Measurements from ENCODE around the gene MAN2B2.
A peak's percentile ranks its signal among the peaks of the same experiment; 100 is the strongest.

MAN2B2 gene

DNA sequence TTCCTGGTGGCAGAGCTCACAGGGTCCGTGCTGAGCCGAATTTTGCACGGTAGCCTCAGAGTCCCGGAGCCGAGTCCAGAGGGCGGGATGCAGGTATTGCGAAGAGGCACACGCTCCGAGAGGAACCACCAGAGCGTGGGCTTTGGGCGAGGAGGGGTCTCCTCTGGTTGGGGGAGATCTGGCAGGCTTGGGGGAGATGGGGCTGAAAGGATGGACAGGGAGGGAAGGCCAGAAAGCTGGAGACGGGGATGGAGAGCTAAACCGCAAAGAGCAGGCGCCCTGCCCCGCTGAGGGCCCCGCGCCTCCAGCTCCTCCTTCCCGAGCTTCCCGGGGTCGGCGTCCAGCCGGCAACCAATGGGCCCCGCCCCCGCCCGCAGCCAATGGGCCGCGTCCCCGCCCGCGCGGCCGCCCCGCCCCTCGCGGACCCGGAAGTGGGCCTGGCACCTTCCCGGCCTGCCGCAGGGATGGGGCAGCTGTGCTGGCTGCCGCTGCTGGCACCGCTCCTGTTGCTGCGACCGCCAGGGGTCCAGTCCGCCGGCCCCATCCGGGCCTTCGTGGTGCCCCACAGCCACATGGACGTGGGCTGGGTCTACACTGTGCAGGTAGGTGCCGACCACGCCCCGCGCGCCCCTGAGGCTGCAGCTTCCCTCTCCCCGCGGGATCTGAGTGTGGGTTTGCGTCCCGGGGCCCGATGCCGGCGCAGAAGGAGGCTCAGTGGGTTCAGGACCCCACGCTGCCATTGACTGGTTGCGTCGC is at the start of gene MAN2B2:
TSS of gene MAN2B2 (plus strand) at position 443 of the 756 bp plus-strand sequence. CDS start at position 465, 22 bp downstream.
- H3K4me3 Mint-ChIP-seq, result peak within 1 kb of the TSS; percentile 87
- H3K4me1 Mint-ChIP-seq, result peaks cover 17% of the 10 kb centered on the region
- H3K36me3 Mint-ChIP-seq, result peaks cover 21% of the 10 kb centered on the region
- DNase-seq, result peak; percentile 87
- H3K27ac Mint-ChIP-seq, result peak within 1 kb of the TSS; percentile 87
- H3K9me3 Mint-ChIP-seq, result no peaks in the 10 kb centered on the region
- CTCF ChIA-PET, result interaction anchor here (1.1 to 2.5 kb wide), 3 partner anchors 13 to 507 kb away, joined by 3 to 9 read pairs (median 4); no protein-coding TSS in a partner anchor
- H3K27me3 Mint-ChIP-seq, result peaks cover 28% of the 10 kb centered on the region

DNA sequence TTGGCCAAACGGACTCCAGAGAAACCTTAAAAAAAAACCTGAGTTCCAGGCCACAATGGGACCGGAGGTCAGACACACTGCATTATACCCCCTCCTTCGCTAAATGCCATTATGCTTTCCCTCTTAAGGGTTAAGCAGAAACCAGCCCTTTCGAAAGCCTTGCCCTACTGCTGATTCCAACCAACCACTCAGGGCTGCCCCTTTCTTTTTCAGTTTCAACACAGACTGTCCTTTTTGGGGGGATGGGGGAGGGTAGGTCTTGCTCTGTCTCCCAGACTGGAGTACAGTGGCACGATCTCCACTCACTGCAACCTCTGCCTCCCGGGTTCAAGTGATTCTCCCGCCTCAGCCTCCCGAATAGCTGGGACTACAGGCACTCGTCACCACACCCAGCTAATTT is 49.5 kb upstream of the MAN2B2 start:
- no peaks in the 10 kb centered on the region for H3K4me1 Mint-ChIP-seq
- no peak overlapping the region for H3K4me3 Mint-ChIP-seq
- no peak for DNase-seq
- no peaks in the 10 kb centered on the region for H3K9me3 Mint-ChIP-seq
- H3K27me3 Mint-ChIP-seq, result no peaks in the 10 kb centered on the region
- CTCF ChIA-PET, result interaction anchor here (1.0 kb wide), 1 partner anchor 14 kb away, joined by 3 read pairs; no protein-coding TSS in a partner anchor
- no peak overlapping the region for H3K27ac Mint-ChIP-seq
- no peaks in the 10 kb centered on the region for H3K36me3 Mint-ChIP-seq

DNA sequence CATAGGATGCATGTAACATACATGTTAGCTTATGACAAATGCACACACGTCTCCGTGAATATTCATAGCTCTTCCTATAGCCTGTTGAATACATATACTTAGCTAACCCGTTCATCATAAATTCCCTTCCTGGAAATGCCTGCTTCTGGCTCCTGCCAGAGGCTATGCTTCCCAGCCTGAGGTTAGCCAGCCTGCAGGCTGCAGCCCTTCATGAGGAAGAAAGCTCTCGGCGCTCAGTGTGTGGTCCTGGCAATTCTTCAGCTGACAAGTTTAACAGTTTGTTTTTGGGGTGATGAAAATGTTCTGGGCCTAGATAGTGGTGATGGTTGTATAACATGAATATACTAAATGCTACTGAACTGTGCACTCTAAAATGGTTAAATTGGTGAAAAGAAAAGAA is 48.8 kb upstream of the MAN2B2 start:
- no peak for DNase-seq
- Mint-ChIP-seq H3K27ac (no peak overlapping the region), H3K36me3 (no peaks in the 10 kb centered on the region), H3K4me3 (no peak overlapping the region), H3K27me3 (no peaks in the 10 kb centered on the region), H3K4me1 (no peaks in the 10 kb centered on the region), H3K9me3 (no peaks in the 10 kb centered on the region)
- CTCF ChIA-PET, result no interaction called here

DNA sequence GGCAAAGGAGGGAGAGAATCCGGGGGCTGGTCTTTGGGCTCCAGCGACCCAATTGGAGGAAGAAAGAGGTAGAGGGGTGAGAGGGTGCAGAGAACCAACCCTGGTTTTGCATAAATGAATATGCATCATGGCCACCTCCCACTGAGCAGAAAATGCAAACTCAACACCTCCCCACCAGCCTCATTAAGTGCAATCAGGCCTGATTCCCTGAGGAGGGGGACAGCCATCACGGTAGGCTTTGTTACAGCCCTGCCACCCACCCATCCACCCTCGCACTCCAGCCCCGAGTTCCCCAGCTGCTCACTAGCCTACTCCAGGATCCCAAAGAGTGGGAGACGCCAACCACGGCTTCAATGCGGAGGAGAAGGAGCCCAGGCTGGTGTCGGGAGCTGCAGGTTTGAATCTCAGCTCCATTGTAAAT is 48.3 kb upstream of the MAN2B2 start:
- Mint-ChIP-seq H3K27me3 (no peaks in the 10 kb centered on the region), H3K36me3 (no peaks in the 10 kb centered on the region), H3K4me3 (no peak overlapping the region), H3K4me1 (no peaks in the 10 kb centered on the region), H3K27ac (no peak overlapping the region), H3K9me3 (no peaks in the 10 kb centered on the region)
- DNase-seq, result no peak
- CTCF ChIA-PET, result interaction anchor here (0.8 kb wide), 1 partner anchor 15 kb away, joined by 3 read pairs; no protein-coding TSS in a partner anchor

DNA sequence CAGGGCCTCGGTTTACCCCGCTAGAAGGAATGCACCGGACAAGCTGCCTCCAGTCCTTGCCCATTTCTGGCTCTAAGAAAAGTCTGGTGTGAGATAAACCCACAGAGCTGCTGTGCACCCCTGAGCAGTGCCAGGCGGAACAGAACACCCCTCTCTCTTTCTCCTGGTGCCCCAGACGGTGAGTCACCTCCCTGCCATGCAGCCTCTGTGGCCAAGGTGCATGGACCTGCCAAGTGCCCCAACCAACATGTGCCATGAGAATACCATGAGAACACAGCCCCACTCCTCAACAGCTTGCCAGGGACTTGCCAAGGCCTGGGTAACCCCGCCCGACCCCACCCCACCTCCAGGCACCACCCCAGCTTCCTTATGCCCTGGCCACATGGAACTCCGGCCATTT is 47.7 kb upstream of the MAN2B2 start:
- Mint-ChIP-seq H3K36me3 (no peaks in the 10 kb centered on the region), H3K4me1 (no peaks in the 10 kb centered on the region), H3K4me3 (no peak overlapping the region), H3K9me3 (no peaks in the 10 kb centered on the region), H3K27me3 (no peaks in the 10 kb centered on the region), H3K27ac (no peak overlapping the region)
- CTCF ChIA-PET, result interaction anchor here (0.8 kb wide), 1 partner anchor 15 kb away, joined by 3 read pairs; no protein-coding TSS in a partner anchor
- DNase-seq, result no peak

DNA sequence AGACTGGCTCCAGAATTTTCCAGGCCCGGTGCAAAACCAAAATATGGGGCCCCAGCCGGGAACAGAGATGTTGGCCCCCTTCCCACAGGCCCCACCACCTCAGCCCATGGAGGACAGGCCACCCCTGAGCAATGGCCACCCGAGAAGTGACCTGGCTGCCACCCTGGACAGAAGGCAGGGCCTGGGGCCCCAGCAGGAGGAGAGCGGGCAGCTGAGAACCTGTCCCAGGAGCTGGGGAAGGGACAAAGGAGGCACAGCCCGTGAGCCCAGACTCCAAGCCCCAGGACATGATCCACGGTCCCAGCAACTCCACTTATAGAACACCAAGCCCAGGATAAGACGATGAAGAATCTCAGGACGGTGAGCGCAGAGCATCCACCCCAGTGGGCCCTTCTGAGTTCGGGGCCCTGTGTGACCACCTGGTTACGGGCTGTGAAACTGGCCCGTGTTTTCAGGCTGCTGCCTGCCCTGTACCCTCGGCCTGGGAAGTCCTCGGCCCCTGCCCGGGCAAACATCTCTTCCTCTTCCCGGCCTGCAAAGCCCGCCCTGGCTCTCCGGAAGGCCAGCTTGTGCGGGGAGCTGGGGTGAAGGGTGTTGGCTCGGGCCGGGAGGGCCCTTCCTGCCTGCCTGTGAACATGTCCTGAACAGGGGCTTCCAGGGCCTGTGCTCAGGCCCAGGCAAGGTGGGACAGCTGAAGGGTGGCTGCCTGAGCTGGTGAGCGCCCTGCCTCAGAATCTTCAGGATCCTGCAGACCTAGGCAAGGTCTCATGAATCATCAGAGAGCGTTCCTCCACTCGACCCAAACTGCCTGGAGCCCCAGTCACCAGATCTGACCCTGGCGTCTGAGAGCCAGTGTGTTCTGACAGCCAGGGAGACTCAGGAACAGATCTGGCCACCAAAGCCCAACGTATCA is 47.0 kb upstream of the MAN2B2 start:
- no peak overlapping the region for H3K27ac Mint-ChIP-seq
- no peaks in the 10 kb centered on the region for H3K9me3 Mint-ChIP-seq
- no peaks in the 10 kb centered on the region for H3K4me1 Mint-ChIP-seq
- H3K4me3 Mint-ChIP-seq, result no peak overlapping the region
- no peak for DNase-seq
- CTCF ChIA-PET, result interaction anchor here (0.6 to 0.8 kb wide), 2 partner anchors 14 to 119 kb away, joined by 3 to 4 read pairs; no protein-coding TSS in a partner anchor
- H3K36me3 Mint-ChIP-seq, result no peaks in the 10 kb centered on the region
- no peaks in the 10 kb centered on the region for H3K27me3 Mint-ChIP-seq

DNA sequence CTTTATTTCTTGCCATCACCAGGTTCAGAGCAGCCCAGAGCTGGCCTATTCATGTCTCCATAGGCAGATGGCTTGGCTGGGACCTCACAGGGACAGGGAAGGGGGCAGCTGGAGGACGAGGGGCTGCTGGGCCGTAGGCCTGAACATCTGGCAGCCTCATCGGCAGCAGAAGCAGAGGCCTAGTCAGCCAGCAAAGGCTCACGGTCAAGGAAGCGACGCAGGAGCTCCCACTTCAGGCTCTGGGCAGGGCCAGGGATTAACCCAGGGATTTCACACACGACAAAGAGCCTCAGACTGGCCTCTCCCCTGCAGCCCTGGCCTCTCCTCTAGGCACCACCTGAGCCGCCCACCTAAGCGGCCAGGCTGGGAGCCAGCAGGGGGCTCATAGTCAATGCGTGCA is 46.0 kb upstream of the MAN2B2 start:
- Mint-ChIP-seq H3K27ac (no peak overlapping the region), H3K36me3 (no peaks in the 10 kb centered on the region), H3K4me3 (no peak overlapping the region), H3K4me1 (no peaks in the 10 kb centered on the region), H3K9me3 (no peaks in the 10 kb centered on the region), H3K27me3 (no peaks in the 10 kb centered on the region)
- CTCF ChIA-PET, result no interaction called here
- DNase-seq, result no peak

DNA sequence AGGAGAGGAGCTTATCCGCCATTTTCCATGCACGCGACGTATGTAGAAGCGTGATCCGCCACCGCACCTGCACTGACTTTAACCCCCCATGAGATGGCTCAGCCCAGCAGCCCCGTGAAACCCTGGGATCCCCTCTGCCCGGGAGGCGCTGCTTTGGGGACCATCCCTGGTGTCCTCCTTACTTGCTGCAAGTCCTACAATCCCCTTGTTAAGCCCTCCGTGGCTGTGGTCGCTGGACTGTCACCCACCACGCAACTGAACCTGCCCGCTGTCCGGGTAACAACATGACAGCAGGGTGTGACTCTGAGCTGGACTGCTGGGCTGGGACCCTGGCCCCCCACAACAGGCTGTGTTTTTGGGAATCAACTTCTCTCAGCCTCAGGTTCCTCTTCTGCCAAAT is 44.7 kb upstream of the MAN2B2 start:
- CTCF ChIA-PET, result no interaction called here
- Mint-ChIP-seq H3K4me3 (no peak overlapping the region), H3K9me3 (no peaks in the 10 kb centered on the region), H3K36me3 (no peaks in the 10 kb centered on the region), H3K27ac (no peak overlapping the region), H3K27me3 (no peaks in the 10 kb centered on the region), H3K4me1 (no peaks in the 10 kb centered on the region)
- no peak for DNase-seq

DNA sequence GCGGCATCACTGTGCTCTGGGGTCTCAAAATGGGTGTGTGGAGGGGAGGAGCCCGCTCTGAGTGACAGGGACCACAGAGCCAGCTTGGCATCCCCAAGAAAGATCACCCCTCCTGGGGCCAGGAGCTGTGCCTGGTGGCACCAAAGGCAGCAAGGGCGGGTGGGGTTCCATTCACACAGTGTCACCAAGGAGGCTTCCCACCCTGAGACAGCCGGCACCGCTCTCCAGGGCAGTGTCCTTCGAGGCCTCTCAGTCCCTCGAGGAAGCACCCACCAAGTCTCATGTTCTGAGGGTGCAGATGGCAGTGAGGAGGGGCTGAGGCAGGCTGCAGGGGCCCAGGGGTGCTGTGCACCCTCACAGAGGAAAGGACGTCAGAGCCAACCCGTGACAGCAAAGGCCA is 44.0 kb upstream of the MAN2B2 start:
- H3K4me3 Mint-ChIP-seq, result no peak overlapping the region
- no peak for DNase-seq
- H3K9me3 Mint-ChIP-seq, result no peaks in the 10 kb centered on the region
- no peak overlapping the region for H3K27ac Mint-ChIP-seq
- no peaks in the 10 kb centered on the region for H3K27me3 Mint-ChIP-seq
- no peaks in the 10 kb centered on the region for H3K36me3 Mint-ChIP-seq
- CTCF ChIA-PET, result no interaction called here
- H3K4me1 Mint-ChIP-seq, result no peaks in the 10 kb centered on the region

DNA sequence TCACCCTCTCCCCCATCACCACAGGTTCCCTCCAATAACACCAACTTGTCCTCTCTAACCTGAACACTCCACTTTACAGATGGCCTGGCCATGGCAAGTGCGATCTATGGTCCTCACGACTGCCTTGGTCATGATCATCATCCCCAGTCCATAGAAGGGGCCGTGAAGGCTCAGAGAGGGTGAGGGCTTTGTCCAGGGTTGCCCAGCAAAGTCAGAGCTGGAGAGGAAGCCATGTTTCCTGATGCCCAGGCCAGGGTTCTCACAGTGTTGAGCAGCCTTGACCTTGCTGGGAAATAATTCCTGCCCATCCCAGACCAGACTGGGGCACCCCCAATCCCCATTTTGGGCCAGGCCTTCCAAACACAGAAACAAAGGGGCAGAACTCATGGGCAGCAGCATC is 42.9 kb upstream of the MAN2B2 start:
- CTCF ChIA-PET, result no interaction called here
- no peaks in the 10 kb centered on the region for H3K27me3 Mint-ChIP-seq
- no peak for DNase-seq
- no peak overlapping the region for H3K4me3 Mint-ChIP-seq
- H3K36me3 Mint-ChIP-seq, result no peaks in the 10 kb centered on the region
- no peak overlapping the region for H3K27ac Mint-ChIP-seq
- H3K4me1 Mint-ChIP-seq, result no peaks in the 10 kb centered on the region
- no peaks in the 10 kb centered on the region for H3K9me3 Mint-ChIP-seq

DNA sequence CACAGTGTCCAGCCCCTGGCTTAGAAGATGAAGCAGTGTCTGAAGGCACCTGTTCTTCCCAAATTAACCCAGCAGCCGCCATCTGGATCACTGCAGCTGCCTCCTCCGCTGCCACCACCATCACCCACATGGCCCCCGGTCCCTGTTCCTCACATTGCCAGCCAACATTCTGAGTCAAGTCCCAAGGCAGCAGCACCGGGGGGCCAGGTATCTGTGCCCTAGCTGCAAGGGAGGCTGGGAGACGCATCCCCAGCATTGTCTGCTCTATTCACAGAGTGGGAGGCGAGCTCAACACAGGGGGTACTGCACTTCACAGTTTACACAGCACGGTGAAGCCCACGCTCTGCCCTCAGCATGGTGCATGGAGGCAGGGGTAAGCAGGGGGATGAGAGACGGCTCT is 42.3 kb upstream of the MAN2B2 start:
- CTCF ChIA-PET, result no interaction called here
- H3K4me1 Mint-ChIP-seq, result no peaks in the 10 kb centered on the region
- H3K27me3 Mint-ChIP-seq, result no peaks in the 10 kb centered on the region
- no peak overlapping the region for H3K4me3 Mint-ChIP-seq
- no peaks in the 10 kb centered on the region for H3K9me3 Mint-ChIP-seq
- H3K36me3 Mint-ChIP-seq, result no peaks in the 10 kb centered on the region
- H3K27ac Mint-ChIP-seq, result no peak overlapping the region
- no peak for DNase-seq

DNA sequence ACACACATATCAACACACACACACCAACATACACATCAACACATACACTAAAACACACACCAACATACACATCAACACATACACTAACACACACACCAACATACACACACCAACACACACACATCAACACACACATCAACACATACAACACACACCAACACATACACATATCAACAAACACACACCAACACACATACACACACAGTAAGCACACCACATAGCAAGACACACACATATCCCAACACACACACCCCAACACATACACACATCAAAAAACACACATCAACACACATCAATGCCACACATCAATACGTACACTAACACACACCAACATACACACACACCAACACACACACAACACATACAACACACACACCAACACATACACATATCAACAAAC is 40.9 kb upstream of the MAN2B2 start:
- no peaks in the 10 kb centered on the region for H3K9me3 Mint-ChIP-seq
- H3K36me3 Mint-ChIP-seq, result no peaks in the 10 kb centered on the region
- H3K4me3 Mint-ChIP-seq, result no peak overlapping the region
- CTCF ChIA-PET, result no interaction called here
- H3K4me1 Mint-ChIP-seq, result no peaks in the 10 kb centered on the region
- no peak overlapping the region for H3K27ac Mint-ChIP-seq
- DNase-seq, result no peak
- no peaks in the 10 kb centered on the region for H3K27me3 Mint-ChIP-seq

DNA sequence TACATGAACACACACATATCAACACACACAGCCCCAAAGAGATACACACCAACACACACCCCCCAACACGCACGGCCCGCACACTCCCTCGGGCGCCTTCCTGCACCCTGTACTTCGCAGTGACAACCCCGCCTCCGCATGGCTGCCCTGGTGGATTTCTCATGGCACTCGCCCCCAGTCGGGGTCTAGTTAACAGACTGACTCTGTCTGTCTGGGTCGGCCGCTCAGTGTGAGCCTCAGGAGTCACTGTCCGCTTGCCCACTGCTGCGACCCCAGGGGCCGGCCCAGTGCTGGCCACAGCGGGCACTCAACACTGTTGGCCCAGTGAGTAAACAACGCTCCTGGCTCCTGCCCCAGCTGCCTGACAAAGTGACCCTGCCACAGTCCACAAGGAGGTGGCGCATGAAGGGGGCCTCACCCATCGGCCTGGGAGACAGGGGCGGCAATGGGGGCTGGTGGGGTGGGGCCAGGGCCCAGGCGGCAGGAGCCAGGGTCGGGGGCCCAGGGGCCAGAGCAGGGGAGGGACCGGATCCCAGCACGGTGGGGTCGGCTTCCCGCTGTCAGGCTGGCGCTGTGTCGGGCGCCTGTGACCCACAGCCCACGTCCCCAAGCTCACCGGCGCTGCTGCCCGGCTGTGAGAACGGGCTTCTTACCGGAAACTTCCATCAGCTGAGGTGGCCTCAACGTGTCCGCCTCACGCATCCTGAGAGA is 40.2 kb upstream of the MAN2B2 start:
- H3K27ac Mint-ChIP-seq, result no peak overlapping the region
- peaks cover 4% of the 10 kb centered on the region for H3K27me3 Mint-ChIP-seq
- DNase-seq, result no peak
- H3K4me3 Mint-ChIP-seq, result no peak overlapping the region
- no peaks in the 10 kb centered on the region for H3K9me3 Mint-ChIP-seq
- no peaks in the 10 kb centered on the region for H3K36me3 Mint-ChIP-seq
- no peaks in the 10 kb centered on the region for H3K4me1 Mint-ChIP-seq
- CTCF ChIA-PET, result no interaction called here

DNA sequence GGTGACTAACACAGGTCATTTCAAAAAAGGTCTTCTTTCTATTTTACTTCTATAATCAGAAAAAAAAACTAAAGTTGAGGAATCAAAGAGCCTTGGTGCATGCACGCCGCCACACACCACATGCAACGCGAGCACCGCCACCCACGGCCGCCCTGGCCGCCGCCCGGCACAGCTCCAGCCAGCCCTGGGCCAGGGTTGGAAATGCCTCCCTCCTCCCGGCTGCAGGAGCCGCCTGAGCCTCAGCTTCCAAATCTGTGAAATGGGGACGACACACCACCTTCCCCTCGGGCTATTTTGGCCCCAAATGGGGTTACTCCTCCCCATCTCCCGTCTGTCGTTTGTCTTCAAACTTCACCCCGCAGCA is 39.7 kb upstream of the MAN2B2 start:
- no peaks in the 10 kb centered on the region for H3K4me1 Mint-ChIP-seq
- no peak overlapping the region for H3K4me3 Mint-ChIP-seq
- H3K27me3 Mint-ChIP-seq, result peaks cover 6% of the 10 kb centered on the region
- CTCF ChIA-PET, result no interaction called here
- no peak for DNase-seq
- no peak overlapping the region for H3K27ac Mint-ChIP-seq
- H3K36me3 Mint-ChIP-seq, result no peaks in the 10 kb centered on the region
- no peaks in the 10 kb centered on the region for H3K9me3 Mint-ChIP-seq
